K562 (cell line): ENCODE data around the gene STYX. TPM values are rescaled to one million over a fixed set of nuclear protein-coding genes. Genes with fewer than 3 reads are reported as not detected.
A peak's percentile ranks its signal among the peaks of the same experiment; 100 is the strongest.

Experiments
- CXXC5 ChIP-seq: fragments of 250-450 bp; sonication (Bioruptor Pico); IDR thresholded peaks from 2 replicates; pipeline ENCODE4 v1.8.0; 2022; ENCODE audit warnings: inconsistent platforms, mild to moderate bottlenecking, moderate library complexity
- DPF2 ChIP-seq: fragments of 450-650 bp; IDR thresholded peaks from 2 replicates; pipeline ENCODE4 v1.6.1; 2016
- ETV1 ChIP-seq: fragments of 450-650 bp; conservative IDR thresholded peaks from 2 replicates; pipeline ENCODE4 v1.6.1; 2016; ENCODE audit warnings: missing genetic modification characterization, control low read depth, low read depth, missing compliant biosample characterization
- POLR2H ChIP-seq: IDR thresholded peaks from 2 replicates; pipeline ENCODE4 v1.6.1; 2016; ENCODE audit warnings: missing genetic modification characterization, low read depth, mild to moderate bottlenecking, control low read depth, missing compliant biosample characterization, moderate library complexity
- PRMT5 ChIP-seq: sonication (generic); formaldehyde crosslinking; IDR thresholded peaks from 2 replicates; pipeline ENCODE4 v1.5.0; 2020; ENCODE audit warnings: missing genetic modification reagents
- SAP30 ChIP-seq: fragments of 200-600 bp; sonication (generic); IDR thresholded peaks from 2 replicates; pipeline ENCODE4 v1.6.1; 2012; ENCODE audit warnings: borderline replicate concordance, low read depth, mild to moderate bottlenecking, moderate library complexity, low read length, control low read depth, inconsistent platforms; ENCODE audit not compliant: insufficient read depth, poor library complexity, severe bottlenecking
- SOX6 ChIP-seq: fragments of 450-650 bp; IDR thresholded peaks from 2 replicates; pipeline ENCODE4 v1.6.1; 2014; ENCODE audit warnings: mild to moderate bottlenecking
- XRCC3 ChIP-seq: fragments of 450-650 bp; IDR thresholded peaks from 2 replicates; pipeline ENCODE4 v1.6.1; 2017; ENCODE audit warnings: mild to moderate bottlenecking, moderate library complexity
- YY1 ChIP-seq, 3 experiments: IDR thresholded peaks; 2 replicates each; pipeline ENCODE4 v1.6.1; 2011; ENCODE audit warnings: low read length in 2 of 3, mild to moderate bottlenecking in 2 of 3, moderate library complexity in 2 of 3, borderline replicate concordance in 1 of 3, control low read depth in 1 of 3, low read depth in 1 of 3; ENCODE audit not compliant: insufficient read depth in 3 of 3, insufficient replicate concordance in 2 of 3, control insufficient read depth in 1 of 3, insufficient read length in 1 of 3; ENCODE audit errors: extremely low read depth in 1 of 3
- ZNF316 ChIP-seq: fragments of 450-650 bp; IDR thresholded peaks from 2 replicates; pipeline ENCODE4 v1.6.1; 2016
- ZNF57 ChIP-seq: fragments of 450-650 bp; formaldehyde crosslinking; IDR thresholded peaks from 2 replicates; pipeline ENCODE4 v1.4.0; 2020; ENCODE audit warnings: mild to moderate bottlenecking, moderate library complexity
- polyA plus RNA-seq, 8 experiments: library from polyadenylated mRNA; depleted of rRNA in 4 of 8; stranded (reverse) in 5 of 8; unstranded in 3 of 8; fragments of >200 nt; fragmentation: Nextera tagmentation in 2 of 8; fragmentation: Illumina TruSeq in 1 of 8; extraction: Ambion mirVana in 2 of 8; extraction: Trizol in 1 of 8; gene quantifications; 2 replicates each; pipeline versions ENCODE4 v1.2.1 to v1.2.3, GENCODE V29; 2011 to 2014; ENCODE audit warnings: inconsistent platforms in 1 of 8, missing spikeins in 1 of 8
- total RNA-seq, 7 experiments: library from RNA; depleted of rRNA in 6 of 7; stranded (reverse); fragments of >200 nt in 6 of 7; fragmentation: Illumina TruSeq in 2 of 7; extraction: Trizol in 2 of 7; gene quantifications; 2 replicates each; pipeline versions ENCODE4 v1.2.1 to v1.2.3, GENCODE V29; 2011 to 2021; ENCODE audit warnings: low replicate concordance in 1 of 7
- TF ChIP-seq, protein P1 (sequence below), 2 experiments: fragments of 450-650 bp; formaldehyde crosslinking in 1 of 2; IDR thresholded peaks; 2 replicates each; pipeline versions ENCODE4 v1.4.0 to v1.6.1; 2014 to 2020; ENCODE audit warnings: mild to moderate bottlenecking in 2 of 2, borderline replicate concordance in 1 of 2, low read depth in 1 of 2
- TF ChIP-seq, protein P2 (sequence below), 2 experiments: fragments of 200-800 bp in 1 of 2; sonication (Bioruptor generic) in 1 of 2; sonication (generic) in 1 of 2; formaldehyde crosslinking in 1 of 2; IDR thresholded peaks in 1 of 2; conservative IDR thresholded peaks in 1 of 2; 2 replicates each; pipeline versions ENCODE4 v1.5.0 to v1.6.1; 2016 to 2020; ENCODE audit warnings: missing compliant biosample characterization in 1 of 2, missing genetic modification characterization in 1 of 2, missing genetic modification reagents in 1 of 2

STYX gene
- total and polyA plus RNA-seq, 9 of the 15 experiments (the other 6 are each of a cell fraction or from before 2014, with no cell fraction given) = 5.0 to 15.4 (median 10.6) TPM

DNA sequence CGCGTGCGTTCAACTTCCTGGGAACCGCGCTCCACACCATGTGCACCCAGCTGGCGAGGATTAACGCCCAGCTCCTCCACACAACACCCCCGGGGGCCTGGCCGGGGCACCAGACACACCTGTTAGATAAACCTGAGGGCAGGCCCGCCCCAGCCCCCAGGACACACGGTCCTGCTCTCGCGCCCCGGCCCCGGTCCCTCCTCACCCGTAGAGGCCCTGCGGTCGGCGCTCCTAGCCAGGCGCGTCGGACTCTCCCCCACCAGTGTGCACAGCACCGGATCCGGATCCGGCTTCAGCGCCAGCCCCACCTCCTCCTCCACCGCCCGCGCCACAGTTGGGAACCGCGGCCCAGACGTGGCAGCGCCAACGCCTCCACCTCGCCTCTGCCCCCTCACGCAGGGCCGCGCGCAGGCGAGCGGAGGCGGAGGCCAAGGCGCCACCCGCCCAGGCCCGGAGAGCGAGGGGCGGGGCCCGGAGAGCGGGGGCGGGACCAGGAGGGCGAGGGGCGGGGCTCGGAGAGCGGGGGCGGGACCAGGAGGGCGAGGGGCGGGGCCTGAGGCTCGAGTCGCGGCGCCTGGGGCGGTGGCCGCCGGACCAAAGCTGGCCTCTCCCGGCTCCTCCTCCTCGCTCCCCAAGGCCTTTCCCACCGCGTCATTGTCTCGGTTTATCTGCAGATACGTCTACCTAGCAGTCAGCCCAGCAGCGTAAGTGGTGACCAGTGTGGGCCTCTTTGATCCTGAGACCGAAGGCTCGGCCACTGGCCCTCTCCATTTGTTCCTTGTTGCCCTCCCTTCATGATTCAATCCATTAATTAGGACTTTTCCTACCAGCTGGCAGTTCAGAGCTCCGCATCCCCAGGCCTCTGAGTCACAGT, 61.5 kb downstream of the STYX start, which contains the start of gene GNPNAT1 (continued):
- TF ChIP-seq, protein P1, sequence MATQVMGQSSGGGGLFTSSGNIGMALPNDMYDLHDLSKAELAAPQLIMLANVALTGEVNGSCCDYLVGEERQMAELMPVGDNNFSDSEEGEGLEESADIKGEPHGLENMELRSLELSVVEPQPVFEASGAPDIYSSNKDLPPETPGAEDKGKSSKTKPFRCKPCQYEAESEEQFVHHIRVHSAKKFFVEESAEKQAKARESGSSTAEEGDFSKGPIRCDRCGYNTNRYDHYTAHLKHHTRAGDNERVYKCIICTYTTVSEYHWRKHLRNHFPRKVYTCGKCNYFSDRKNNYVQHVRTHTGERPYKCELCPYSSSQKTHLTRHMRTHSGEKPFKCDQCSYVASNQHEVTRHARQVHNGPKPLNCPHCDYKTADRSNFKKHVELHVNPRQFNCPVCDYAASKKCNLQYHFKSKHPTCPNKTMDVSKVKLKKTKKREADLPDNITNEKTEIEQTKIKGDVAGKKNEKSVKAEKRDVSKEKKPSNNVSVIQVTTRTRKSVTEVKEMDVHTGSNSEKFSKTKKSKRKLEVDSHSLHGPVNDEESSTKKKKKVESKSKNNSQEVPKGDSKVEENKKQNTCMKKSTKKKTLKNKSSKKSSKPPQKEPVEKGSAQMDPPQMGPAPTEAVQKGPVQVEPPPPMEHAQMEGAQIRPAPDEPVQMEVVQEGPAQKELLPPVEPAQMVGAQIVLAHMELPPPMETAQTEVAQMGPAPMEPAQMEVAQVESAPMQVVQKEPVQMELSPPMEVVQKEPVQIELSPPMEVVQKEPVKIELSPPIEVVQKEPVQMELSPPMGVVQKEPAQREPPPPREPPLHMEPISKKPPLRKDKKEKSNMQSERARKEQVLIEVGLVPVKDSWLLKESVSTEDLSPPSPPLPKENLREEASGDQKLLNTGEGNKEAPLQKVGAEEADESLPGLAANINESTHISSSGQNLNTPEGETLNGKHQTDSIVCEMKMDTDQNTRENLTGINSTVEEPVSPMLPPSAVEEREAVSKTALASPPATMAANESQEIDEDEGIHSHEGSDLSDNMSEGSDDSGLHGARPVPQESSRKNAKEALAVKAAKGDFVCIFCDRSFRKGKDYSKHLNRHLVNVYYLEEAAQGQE (IDR thresholded peaks at IDR 0.05; ENCODE audit: borderline replicate concordance) = peak; percentile 59
- TF ChIP-seq, protein P1 (CRISPR knock-in tag; IDR thresholded peaks at IDR 0.05; ENCODE audit: low read depth) = no peak
- TF ChIP-seq SAP30 (peak; percentile 51), ETV1 (tag) (peak; percentile 21; the same call in 1 of the 2 replicates), ZNF316 (no peak), POLR2H (peak; percentile 61), CXXC5 (CRISPR knock-in tag) (peak; percentile 72), DPF2 (0 out of 2 replicates have a peak, but pooled peaks have one; percentile 27), SOX6 (peak; percentile 42; the same call in 1 of the 2 replicates), XRCC3 (no peak), PRMT5 (no peak), YY1 (IDR thresholded peaks at IDR 0.05; ENCODE audit: borderline replicate concordance in 1 of 3, control insufficient read depth in 1 of 3, extremely low read depth in 1 of 3, insufficient read depth in 3 of 3, insufficient read length in 1 of 3, insufficient replicate concordance in 2 of 3, low read depth in 1 of 3, low read length in 2 of 3) (peak in 2 of 3 experiments; percentile 22 to 23), ZNF57 (no peak)
- TF ChIP-seq, protein P2, sequence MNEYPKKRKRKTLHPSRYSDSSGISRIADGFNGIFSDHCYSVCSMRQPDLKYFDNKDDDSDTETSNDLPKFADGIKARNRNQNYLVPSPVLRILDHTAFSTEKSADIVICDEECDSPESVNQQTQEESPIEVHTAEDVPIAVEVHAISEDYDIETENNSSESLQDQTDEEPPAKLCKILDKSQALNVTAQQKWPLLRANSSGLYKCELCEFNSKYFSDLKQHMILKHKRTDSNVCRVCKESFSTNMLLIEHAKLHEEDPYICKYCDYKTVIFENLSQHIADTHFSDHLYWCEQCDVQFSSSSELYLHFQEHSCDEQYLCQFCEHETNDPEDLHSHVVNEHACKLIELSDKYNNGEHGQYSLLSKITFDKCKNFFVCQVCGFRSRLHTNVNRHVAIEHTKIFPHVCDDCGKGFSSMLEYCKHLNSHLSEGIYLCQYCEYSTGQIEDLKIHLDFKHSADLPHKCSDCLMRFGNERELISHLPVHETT (CRISPR knock-in tag; conservative IDR thresholded peaks at IDR 0.05 in 1 of 2, IDR thresholded peaks at IDR 0.05 in 1 of 2) = peak in 1 of 2 experiments; percentile 44; a peak in 1 of 4 replicates
